Mononuclear cell (primary cell): ENCODE results near the gene MRTFB. TPM values are rescaled to one million over a fixed set of nuclear protein-coding genes. Genes with fewer than 3 reads are reported as not detected.
A peak's percentile ranks its signal among the peaks of the same experiment; 100 is the strongest.
"Not testable (repeated sequence)": the region's sequence is repeated elsewhere in the genome, so short reads cannot be mapped to it uniquely, and the experiment has no call there.

ENCODE experiments used
- H3K27me3 ChIP-seq: 2 replicates; pipeline ENCODE4 v1.6.0; 2011; ENCODE audit warnings: low read length, control low read depth; ENCODE audit not compliant: insufficient read depth
- H3K4me1 ChIP-seq: 2 replicates; pipeline ENCODE4 v1.5.1; 2011; ENCODE audit warnings: mild to moderate bottlenecking, low read length, control low read depth; ENCODE audit not compliant: insufficient read depth
- H3K4me3 ChIP-seq: 2 replicates; pipeline ENCODE4 v1.5.1; 2011; ENCODE audit warnings: mild to moderate bottlenecking, low read length, moderate library complexity
- H3K9me3 ChIP-seq: 2 replicates; pipeline ENCODE4 v1.5.1; 2011; ENCODE audit warnings: low read depth, mild to moderate bottlenecking, control low read depth, low read length
- total RNA-seq: library from RNA; depleted of rRNA; stranded (reverse); fragments of >200 nt; gene quantifications from one replicate; pipeline ENCODE4 v1.2.3, GENCODE V29; 2012

MRTFB gene, protein sequence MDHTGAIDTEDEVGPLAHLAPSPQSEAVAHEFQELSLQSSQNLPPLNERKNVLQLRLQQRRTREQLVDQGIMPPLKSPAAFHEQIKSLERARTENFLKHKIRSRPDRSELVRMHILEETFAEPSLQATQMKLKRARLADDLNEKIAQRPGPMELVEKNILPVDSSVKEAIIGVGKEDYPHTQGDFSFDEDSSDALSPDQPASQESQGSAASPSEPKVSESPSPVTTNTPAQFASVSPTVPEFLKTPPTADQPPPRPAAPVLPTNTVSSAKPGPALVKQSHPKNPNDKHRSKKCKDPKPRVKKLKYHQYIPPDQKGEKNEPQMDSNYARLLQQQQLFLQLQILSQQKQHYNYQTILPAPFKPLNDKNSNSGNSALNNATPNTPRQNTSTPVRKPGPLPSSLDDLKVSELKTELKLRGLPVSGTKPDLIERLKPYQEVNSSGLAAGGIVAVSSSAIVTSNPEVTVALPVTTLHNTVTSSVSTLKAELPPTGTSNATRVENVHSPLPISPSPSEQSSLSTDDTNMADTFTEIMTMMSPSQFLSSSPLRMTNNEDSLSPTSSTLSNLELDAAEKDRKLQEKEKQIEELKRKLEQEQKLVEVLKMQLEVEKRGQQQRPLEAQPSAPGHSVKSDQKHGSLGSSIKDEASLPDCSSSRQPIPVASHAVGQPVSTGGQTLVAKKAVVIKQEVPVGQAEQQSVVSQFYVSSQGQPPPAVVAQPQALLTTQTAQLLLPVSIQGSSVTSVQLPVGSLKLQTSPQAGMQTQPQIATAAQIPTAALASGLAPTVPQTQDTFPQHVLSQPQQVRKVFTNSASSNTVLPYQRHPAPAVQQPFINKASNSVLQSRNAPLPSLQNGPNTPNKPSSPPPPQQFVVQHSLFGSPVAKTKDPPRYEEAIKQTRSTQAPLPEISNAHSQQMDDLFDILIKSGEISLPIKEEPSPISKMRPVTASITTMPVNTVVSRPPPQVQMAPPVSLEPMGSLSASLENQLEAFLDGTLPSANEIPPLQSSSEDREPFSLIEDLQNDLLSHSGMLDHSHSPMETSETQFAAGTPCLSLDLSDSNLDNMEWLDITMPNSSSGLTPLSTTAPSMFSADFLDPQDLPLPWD
- total RNA-seq: 7.1 TPM

DNA sequence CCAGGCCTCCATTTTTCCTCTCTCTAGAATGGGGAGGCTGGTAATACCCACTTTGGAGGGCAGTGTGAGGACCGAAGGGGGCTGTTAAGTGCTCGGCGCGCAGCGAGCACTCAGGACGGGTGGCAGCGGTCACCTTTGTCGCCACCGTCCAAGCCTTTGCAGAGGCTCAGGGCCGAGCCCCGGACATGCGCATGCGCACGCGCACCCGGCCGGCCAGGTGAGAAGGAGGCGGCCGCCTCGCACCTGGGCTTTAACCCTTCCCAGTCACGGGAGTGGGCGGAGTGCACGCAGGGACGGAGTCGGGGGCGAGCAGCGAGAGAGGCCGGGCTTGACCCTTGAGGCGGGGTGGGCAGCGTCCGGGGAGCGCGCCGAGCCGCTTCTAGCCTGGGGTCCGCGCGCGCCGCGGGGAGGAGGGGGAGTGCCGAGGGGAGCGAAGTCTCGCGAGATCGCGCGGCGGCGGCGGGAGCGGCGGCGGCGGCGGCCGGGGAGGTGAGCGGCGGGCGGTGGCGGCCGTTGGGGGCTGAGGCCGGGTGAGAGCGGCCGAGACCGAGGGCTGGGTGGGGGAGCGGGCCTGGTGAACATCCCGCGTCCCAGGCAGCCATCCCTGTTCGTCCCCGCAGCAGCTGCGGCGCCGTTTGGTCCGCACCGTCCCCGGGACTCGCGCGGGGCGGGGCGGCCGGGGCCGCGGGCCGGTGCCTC is at the start of gene MRTFB:
MRTFB (plus strand) TSS at position 443 of the 699 bp plus-strand sequence. CDS start 69,288 bp downstream, outside the sequence.
- peaks cover 16% of the 10 kb centered on the region for H3K4me1 ChIP-seq
- peak within 1 kb of the TSS; percentile 67 for H3K4me3 ChIP-seq
- no peaks in the 10 kb centered on the region for H3K27me3 ChIP-seq
- H3K9me3 ChIP-seq: no peaks in the 10 kb centered on the region

GRCh38 chr16:14023526-14023925 is 47.6 kb upstream of the MRTFB start:
- H3K9me3 ChIP-seq, H3K4me1 ChIP-seq, H3K27me3 ChIP-seq, H3K4me3 ChIP-seq: not testable (repeated sequence)

DNA sequence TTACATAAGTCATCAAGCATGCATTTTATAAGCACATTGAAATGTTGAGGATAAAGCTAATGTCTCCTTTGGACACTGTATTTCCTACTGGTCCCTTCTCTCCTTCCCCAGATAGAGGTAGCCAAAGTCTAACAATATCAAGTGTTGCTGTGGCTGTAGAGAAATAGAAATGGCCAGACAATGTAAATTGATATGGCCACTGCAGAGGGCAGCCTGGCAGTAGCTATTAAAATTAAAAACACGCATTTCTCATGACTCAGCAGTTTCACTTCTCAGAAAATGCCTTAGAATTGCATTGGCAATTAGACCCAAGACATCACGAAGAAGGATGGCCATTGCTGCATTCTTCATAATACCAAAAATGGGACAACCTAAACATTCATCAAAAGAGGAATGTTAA is 46.8 kb upstream of the MRTFB start:
- peaks cover 2% of the 10 kb centered on the region for H3K27me3 ChIP-seq
- H3K9me3 ChIP-seq: no peaks in the 10 kb centered on the region
- H3K4me1 ChIP-seq: peaks cover 9% of the 10 kb centered on the region
- H3K4me3 ChIP-seq: no peak overlapping the region

DNA sequence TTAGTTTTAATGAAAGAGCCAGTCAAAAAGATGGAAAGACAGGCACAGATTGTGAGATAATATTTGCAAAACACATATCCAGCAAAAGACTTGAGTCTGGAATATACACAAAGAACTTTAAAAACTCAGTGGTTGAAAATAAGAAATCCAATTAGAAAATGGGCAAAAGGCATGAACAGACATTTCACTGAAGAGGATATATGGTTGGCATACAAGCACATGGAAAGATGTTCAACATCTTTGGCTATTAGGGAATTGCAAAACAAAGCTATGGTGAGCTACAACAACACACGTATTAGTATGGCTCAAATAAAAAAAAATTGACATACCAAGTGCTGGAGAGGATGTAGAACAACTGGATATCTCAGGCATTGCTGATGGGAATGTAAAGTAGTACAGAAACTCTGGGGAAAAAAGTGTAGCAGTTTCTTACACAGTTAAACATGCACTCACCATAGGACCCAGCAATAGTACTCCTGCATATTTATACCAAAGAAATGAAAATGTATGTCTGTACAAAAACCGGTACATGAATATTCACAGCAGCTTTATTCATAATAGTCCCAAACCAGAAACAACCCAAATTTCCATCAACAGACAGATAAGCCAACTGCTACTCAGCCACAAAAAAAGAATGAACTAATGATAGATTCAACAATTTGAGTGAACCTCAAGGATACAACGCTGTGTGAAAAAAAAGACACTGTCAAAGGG is 44.4 kb upstream of the MRTFB start:
- H3K4me3 ChIP-seq: no peak overlapping the region
- peaks cover 2% of the 10 kb centered on the region for H3K27me3 ChIP-seq
- no peaks in the 10 kb centered on the region for H3K9me3 ChIP-seq
- H3K4me1 ChIP-seq: peaks cover 9% of the 10 kb centered on the region

DNA sequence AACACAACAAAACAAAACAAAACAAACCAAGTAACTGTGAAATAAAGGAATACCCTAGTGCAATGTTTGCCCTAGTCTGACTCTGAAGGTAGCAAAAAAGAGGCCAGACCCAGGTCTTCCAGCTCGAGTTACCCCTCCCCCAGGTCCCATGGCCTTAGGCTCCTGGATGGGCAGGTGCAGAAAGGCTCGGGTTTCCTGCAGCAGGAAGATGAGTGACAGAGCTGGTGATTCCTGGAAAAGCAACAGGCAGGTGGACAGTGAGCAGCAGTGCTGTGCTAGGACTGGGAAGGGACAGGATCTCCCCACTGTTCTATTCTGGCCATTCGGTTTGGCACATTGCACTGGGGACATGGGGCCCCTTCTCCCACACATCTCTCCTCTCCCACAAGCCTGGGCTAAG is 42.9 kb upstream of the MRTFB start:
- Histone ChIP-seq H3K4me1 (peaks cover 9% of the 10 kb centered on the region), H3K9me3 (no peaks in the 10 kb centered on the region), H3K4me3 (no peak overlapping the region)

GRCh38 chr16:14029658-14030057 is 41.5 kb upstream of the MRTFB start:
- peaks cover 2% of the 10 kb centered on the region for H3K4me1 ChIP-seq
- H3K4me3 ChIP-seq: no peak overlapping the region
- peaks cover 2% of the 10 kb centered on the region for H3K27me3 ChIP-seq
- no peaks in the 10 kb centered on the region for H3K9me3 ChIP-seq

More for the DNA sequence above, 42.9 kb upstream of the MRTFB start:
- H3K27me3 ChIP-seq: peaks cover 2% of the 10 kb centered on the region

- no peak overlapping the region for H3K4me3 ChIP-seq
- H3K4me1 ChIP-seq: no peaks in the 10 kb centered on the region
- no peaks in the 10 kb centered on the region for H3K27me3 ChIP-seq
- H3K9me3 ChIP-seq: no peaks in the 10 kb centered on the region
Observed at GRCh38 chr16:14035092-14035491, 36.0 kb upstream of the MRTFB start.

GRCh38 chr16:14036889-14037288 is 34.2 kb upstream of the MRTFB start:
- Histone ChIP-seq H3K4me1 (no peaks in the 10 kb centered on the region), H3K4me3 (no peak overlapping the region), H3K9me3 (no peaks in the 10 kb centered on the region), H3K27me3 (no peaks in the 10 kb centered on the region)

DNA sequence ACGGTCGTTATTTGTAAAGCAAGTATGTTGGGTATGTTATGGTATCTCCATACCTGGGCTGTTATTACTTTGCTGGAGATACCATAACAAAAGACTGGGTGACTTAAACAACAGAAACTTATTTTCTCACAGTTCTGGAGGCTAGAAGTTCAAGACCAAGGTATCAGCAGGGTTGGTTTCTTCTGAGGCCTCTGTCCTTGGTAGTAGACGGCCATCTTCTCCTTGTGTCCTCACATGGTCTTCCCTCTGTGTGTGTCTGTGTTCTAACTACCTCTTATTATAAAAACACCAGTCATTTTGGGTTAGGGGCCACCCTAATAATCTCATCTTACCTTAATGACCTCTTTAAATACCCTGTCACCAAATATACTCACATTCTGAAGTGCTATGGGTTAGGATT is 33.2 kb upstream of the MRTFB start:
- Histone ChIP-seq H3K27me3 (no peaks in the 10 kb centered on the region), H3K9me3 (no peaks in the 10 kb centered on the region), H3K4me3 (no peak overlapping the region), H3K4me1 (no peaks in the 10 kb centered on the region)

DNA sequence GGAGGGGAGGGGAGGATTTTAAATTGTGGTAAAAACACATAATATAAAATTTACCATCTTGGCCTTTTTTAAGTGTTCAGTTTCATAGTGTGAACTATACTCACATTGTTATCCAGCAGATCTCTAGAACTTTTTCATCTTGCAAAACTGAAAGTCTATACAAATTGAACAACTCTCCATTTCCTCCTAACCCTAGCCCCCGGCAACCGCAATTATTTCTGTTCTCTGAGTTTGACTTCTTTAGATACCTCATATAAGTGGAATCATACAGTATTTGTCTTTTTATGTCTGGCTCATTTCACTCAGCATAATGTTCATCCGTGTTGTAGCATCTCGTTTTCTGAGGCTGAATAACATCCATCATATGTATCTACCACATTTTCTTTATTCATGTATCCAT is 30.0 kb upstream of the MRTFB start:
- no peak overlapping the region for H3K4me3 ChIP-seq

DNA sequence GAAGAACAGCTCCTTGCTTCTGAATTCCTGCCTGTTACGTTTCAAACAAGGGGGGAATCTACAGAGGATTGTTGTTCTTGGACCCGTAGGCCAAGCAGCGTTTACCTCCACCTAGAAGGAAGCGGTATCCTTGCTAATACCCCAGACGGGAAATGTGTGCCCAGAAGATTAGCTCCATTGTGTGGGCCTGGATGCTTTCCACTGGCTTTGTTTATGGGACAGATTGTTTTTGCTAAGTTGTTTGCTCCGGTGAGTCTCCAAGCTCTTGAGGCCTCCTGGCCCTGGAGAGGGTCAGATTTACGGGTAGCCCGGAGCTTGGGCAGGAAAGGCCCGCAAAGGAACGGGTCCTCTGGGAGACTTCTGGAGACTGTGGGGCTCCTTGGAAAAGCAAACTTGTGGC is 28.4 kb upstream of the MRTFB start:
- no peaks in the 10 kb centered on the region for H3K4me1 ChIP-seq
- no peak overlapping the region for H3K4me3 ChIP-seq
- no peaks in the 10 kb centered on the region for H3K9me3 ChIP-seq
- no peaks in the 10 kb centered on the region for H3K27me3 ChIP-seq

More for the DNA sequence above, 30.0 kb upstream of the MRTFB start:
- Histone ChIP-seq H3K27me3 (no peaks in the 10 kb centered on the region), H3K9me3 (no peaks in the 10 kb centered on the region), H3K4me1 (no peaks in the 10 kb centered on the region)

DNA sequence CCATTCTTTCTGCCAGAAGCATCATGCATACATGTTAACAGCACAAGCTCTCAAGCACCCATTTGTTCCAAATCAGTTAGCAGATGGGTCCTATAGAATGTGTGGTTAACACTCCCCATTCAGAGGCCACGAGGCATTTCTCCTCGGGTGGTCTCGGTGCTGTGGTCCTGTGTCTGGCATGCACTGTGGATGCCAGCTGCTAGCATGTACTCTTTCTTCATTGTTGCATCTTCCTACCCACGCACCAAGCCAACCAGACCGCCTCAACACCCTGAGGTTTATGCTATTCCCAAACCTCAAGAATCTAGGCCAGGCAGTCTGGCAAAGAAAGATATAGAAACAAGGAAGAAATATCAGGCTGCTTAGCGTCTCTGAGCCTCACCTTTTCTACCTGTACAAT is 27.8 kb upstream of the MRTFB start:
- H3K9me3 ChIP-seq: no peaks in the 10 kb centered on the region
- no peak overlapping the region for H3K4me3 ChIP-seq
- no peaks in the 10 kb centered on the region for H3K4me1 ChIP-seq
- H3K27me3 ChIP-seq: no peaks in the 10 kb centered on the region

DNA sequence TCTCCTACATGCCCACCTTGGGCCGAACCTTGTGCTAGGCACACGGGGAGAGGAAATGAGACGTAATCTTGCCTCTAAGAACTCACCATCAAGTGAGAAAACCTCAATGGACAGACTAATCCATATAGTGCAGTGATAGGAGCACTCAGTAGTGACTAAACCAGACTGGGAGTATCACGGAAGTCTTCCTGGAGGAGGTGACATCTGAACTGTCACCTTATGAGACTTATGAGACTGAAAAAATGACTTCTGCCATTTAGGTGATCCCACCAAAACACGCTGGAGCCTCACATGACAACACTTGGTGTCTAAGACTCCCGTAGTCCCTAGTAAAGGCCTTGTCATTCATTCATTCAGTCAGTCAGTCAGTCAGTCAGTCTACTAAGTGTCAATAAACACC is 27.3 kb upstream of the MRTFB start:
- Histone ChIP-seq H3K4me3 (no peak overlapping the region), H3K9me3 (no peaks in the 10 kb centered on the region), H3K4me1 (no peaks in the 10 kb centered on the region), H3K27me3 (no peaks in the 10 kb centered on the region)

GRCh38 chr16:14047121-14047859 is 23.8 kb upstream of the MRTFB start:
- H3K9me3 ChIP-seq, H3K27me3 ChIP-seq, H3K4me3 ChIP-seq, H3K4me1 ChIP-seq: not testable (repeated sequence)
